HG03354 (cell line): ENCODE measurements around the gene MYADM.
A peak's percentile ranks its signal among the peaks of the same experiment; 100 is the strongest.
"Not testable (repeated sequence)": the region's sequence is repeated elsewhere in the genome, so short reads cannot be mapped to it uniquely, and the experiment has no call there.

Source experiments
- ATAC-seq: cut with Tn5 transposase; IDR thresholded peaks from one replicate; pipeline ENCODE4 v1.9.1; 2021; ENCODE audit warnings: mild to moderate bottlenecking; ENCODE audit not compliant: unreplicated experiment, poor library complexity, severe bottlenecking

The MYADM gene

GRCh38 chr19:53867225-53868090, at the start of gene MYADM:
Gene MYADM (plus strand): TSS chr19:53867883. CDS start chr19:53873530, 5,647 bp downstream.
- ATAC-seq, result peak; percentile 76

- ATAC-seq, result no peak
Observed at GRCh38 chr19:53818756-53819155, 48.9 kb upstream of the MYADM start.

- no peak for ATAC-seq
Observed at GRCh38 chr19:53819861-53820260, 47.8 kb upstream of the MYADM start.

GRCh38 chr19:53823380-53824120, 44.1 kb upstream of the MYADM start:
- ATAC-seq, result no peak

- ATAC-seq, result no peak
Observed at GRCh38 chr19:53824134-53824611, 43.5 kb upstream of the MYADM start, which contains the start of gene NLRP12. Gene NLRP12 (minus strand): TSS chr19:53824314. CDS start chr19:53824174, 140 bp downstream.

DNA sequence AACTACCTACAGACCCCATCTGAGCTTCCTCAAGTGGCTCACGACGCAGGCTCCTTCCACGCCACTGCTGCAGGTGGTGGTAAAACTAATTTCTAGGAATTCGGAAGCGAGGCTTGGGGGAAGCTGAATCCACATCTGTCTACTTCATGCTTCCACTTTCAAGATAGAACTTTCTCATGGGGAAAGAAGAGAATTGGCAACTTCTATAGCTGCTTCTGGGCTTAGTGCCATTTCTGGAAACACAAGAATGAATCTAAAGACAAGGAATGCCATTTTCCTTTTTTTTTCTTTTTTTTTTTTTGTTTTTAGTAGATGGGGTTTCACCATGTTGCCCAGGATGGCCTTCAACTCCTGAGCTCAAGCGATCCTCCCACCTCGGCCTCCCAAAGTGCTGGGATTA, 40.8 kb upstream of the MYADM start:
- ATAC-seq, result no peak

- ATAC-seq, result no peak
Observed at GRCh38 chr19:53828531-53828930, 39.2 kb upstream of the MYADM start.

DNA sequence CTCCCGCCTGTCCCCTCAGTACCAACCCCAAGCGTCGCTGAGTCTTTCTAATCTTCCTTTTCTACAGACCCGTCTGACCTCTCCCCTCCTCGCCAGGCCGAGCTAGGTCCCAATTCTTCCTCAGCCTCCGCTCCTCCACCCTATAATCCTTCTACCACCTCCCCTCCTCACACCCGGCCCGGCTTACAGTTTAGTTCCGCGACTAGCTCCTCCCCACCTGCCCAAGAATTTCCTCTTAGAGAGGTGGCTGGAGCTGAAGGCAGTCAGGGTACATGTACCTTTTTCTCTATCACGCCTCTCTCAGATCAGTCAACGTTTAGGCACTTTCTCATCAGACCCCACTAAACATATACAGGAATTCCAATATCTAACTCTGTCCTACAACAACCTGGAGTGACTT, 34.8 kb upstream of the MYADM start:
- ATAC-seq, result not testable (repeated sequence)

DNA sequence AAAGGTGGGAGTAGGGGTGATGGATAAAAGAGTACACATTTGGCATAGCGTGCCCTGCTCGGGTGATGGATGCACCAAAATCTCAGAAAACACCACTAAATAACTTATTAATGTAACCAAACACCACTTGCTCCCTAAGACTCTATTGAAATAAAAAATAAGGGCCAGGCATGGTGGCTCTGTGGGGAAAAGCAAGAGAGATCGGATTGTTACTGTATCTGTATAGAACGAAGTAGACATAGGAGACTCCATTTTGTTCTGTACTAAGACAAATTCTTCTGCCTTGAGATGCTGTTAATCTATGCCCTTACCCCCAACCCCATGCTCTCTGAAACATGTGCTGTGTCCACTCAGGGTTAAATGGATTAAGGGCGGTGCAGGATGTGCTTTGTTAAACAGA, 29.2 kb upstream of the MYADM start:
- not testable (repeated sequence) for ATAC-seq

GRCh38 chr19:53840241-53840640, 27.4 kb upstream of the MYADM start:
- ATAC-seq, result not testable (repeated sequence)

DNA sequence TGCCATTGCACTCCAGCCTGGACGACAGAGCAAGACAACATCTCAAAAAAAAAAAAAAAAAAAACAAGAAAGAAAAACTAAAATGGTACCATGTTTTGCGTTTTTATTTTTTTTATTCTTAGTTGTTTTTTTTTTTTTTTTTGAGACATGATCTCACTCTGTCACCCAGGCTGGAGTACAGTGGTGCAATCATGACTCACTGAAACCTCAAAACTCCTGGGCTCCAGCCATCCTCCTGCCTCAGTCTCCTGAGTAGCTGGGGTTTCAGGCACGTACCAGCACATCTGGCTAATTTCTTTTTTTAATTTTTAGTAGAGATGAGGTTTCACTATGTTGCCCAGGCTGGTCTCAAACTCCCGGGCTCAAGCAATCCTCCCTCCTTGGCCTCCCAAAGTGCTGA, 26.8 kb upstream of the MYADM start:
- not testable (repeated sequence) for ATAC-seq

DNA sequence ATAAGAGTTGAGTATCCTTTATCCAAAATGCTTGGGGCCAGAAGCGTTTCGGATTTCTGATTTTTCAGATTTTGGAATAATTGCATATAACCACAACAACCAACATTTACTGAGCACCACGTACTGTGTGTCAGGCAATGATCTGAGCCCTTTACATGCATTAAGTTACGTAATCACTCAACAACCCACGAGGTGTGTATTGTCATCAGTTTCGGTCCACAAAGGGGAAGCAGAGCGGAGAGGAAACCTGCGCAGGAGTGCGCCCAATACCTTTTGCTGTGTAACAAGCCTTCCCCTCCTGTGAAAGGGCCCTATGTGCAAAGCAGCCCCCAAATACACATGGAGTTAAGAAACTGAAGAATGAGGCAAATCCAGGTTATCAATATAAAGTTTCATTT, 22.8 kb upstream of the MYADM start:
- ATAC-seq, result no peak

GRCh38 chr19:53847555-53847954, 20.1 kb upstream of the MYADM start:
- no peak for ATAC-seq

DNA sequence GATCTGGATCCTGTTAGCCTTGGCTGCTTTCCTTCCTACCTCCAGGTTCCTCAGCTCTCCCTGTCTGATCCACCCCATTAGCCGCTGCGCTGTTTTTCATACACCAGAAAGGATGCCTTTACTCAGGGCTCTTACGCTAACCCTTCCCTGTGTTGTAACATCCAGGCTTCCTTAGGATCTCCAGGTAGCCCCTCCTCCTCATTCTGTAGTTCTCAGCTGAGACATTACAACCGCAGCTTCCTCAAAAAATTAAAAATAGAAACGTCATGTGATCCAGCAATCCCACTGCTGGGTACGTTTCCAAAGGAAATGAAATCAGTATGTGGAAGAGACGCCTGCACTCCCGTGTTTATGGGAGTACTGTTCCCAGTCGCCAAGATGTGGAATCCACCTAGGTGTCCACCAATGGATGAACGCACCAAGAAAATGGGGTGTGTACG, 18.4 kb upstream of the MYADM start:
- ATAC-seq, result no peak

DNA sequence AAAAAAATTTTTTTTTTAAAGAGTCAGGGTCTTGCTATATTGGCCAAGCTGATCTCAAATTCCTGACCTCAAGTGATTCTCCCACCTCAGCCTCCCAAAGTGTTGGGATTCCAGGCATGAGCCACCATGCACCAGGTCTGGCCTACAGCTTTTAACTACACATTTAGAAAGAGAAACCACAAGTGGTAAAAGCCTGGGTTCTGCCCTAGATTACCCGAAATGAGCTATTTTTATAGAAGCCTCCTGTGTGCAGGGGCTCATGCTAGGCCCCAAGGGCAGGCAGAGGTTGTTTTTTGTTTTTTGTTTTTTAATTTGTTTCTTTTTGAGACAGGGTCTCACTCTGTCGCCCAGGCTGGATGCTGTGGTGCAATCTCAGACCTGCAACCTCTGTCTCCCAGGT, 14.0 kb upstream of the MYADM start:
- no peak for ATAC-seq

- no peak for ATAC-seq
Observed at GRCh38 chr19:53864308-53864836, 3.3 kb upstream of the MYADM start.

- no peak for ATAC-seq
Observed at GRCh38 chr19:53865523-53865917, 2.2 kb upstream of the MYADM start.

DNA sequence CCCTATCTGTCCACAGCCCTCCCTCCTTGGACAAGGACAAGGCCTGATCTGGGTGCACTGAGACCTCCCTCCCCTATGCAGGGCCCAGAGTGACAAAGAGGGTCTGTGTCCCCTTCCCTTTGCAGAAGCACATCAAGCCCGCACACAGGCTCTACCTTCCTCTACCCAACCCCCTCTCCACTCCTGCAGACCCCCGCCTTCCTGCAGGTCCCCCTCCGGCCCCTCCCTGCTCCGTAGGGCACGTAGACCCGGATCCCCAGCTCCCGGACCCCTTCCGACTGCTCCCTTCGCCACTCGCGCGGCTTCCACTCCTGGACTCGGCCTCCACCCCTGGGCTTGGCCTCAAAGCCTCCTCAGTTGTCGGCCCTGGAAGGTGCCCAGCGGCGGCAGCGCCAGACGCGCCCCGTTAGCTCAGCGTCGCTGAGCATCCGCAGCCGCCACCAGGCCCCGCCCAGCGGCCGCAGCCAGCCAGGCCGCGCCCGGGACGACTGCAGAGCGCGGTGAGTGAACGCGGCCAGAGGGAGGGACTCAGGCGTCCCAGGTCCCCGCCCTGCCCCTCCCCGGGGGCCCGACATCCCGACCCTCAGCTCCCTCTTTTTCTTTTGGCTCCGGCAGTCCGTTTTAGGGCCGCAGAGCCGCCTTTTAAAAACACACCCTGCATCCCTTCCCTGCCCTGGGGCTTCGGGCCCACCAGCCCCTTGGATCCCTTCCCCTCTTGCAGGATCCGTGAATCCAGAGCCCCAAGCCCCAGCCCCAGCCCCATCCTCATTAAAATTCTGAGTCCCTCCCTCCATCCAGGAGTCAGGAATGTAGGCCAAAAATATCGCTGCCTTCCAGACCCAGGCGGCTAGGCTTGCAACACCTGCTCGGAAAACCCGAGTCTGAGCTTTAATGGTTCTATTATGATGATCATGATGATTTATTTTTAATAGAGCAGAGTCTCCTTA, 1.5 kb upstream of the MYADM start:
- peak; percentile 24 for ATAC-seq

DNA sequence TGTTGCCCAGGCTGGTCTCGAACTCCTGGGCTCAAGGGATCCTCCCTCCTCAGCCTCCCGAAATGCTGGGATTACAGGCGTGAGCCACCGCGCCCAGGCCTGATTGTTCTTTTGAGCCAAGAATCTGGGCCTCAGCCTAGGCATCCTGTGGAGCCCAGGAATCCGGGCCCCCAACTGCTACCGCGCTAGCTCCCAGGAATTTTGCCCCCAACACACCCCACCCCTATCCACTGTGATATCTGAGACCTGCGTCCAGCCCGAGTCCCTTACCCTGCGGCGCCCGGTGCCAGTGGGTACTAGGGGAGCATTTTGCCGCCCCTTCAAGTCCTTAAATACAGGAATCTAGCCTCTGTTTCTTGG, 838 bp upstream of the MYADM start:
- ATAC-seq, result no peak
